Smooth muscle cell of the brain vasculature (primary cell): ENCODE data around the gene MAGEA11.
"Not testable (repeated sequence)": the region's sequence is repeated elsewhere in the genome, so short reads cannot be mapped to it uniquely, and the experiment has no call there.

Experiments
- DNase-seq: peaks from one replicate; pipeline ENCODE4 v3.0.0-alpha.2; 2012; ENCODE audit warnings: low read depth, low spot score

Gene MAGEA11

GRCh38 chrX:149711545-149712236 is at the start of gene MAGEA11:
Gene MAGEA11, plus strand, starts transcription at chrX:149712060. Its CDS starts 1,100 bp downstream, at chrX:149713160.
- DNase-seq, result no peak

- not testable (repeated sequence) for DNase-seq
Measured at GRCh38 chrX:149675088-149675487, 36.8 kb upstream of the MAGEA11 start.

GRCh38 chrX:149675554-149675953 is 36.3 kb upstream of the MAGEA11 start:
- DNase-seq, result not testable (repeated sequence)

- not testable (repeated sequence) for DNase-seq
Measured at GRCh38 chrX:149679164-149679678, 32.6 kb upstream of the MAGEA11 start.

GRCh38 chrX:149681182-149681581 is 30.7 kb upstream of the MAGEA11 start:
- DNase-seq, result no peak

- DNase-seq, result no peak
Measured at GRCh38 chrX:149682031-149682430, 29.8 kb upstream of the MAGEA11 start.

- no peak for DNase-seq
Measured at GRCh38 chrX:149682956-149683947, 28.6 kb upstream of the MAGEA11 start.

- DNase-seq, result no peak
Measured at GRCh38 chrX:149683966-149684730, 27.7 kb upstream of the MAGEA11 start.

- no peak for DNase-seq
Measured at GRCh38 chrX:149687991-149688390, 23.9 kb upstream of the MAGEA11 start.

- DNase-seq, result no peak
Measured at GRCh38 chrX:149688552-149688951, 23.3 kb upstream of the MAGEA11 start.

GRCh38 chrX:149691794-149692193 is 20.1 kb upstream of the MAGEA11 start:
- DNase-seq, result no peak

GRCh38 chrX:149692686-149693272 is 19.1 kb upstream of the MAGEA11 start:
- DNase-seq, result not testable (repeated sequence)

GRCh38 chrX:149699761-149700160 is 12.1 kb upstream of the MAGEA11 start:
- DNase-seq, result no peak

GRCh38 chrX:149704664-149705063 is 7.2 kb upstream of the MAGEA11 start:
- DNase-seq, result no peak

GRCh38 chrX:149707147-149707901 is 4.5 kb upstream of the MAGEA11 start:
- DNase-seq, result no peak

- DNase-seq, result no peak
Measured at GRCh38 chrX:149712831-149713230, 971 bp downstream of the MAGEA11 start.

GRCh38 chrX:149713279-149714050 is 1.6 kb downstream of the MAGEA11 start:
- no peak for DNase-seq

- DNase-seq, result no peak
Measured at GRCh38 chrX:149715468-149715867, 3.6 kb downstream of the MAGEA11 start.

GRCh38 chrX:149716632-149717031 is 4.8 kb downstream of the MAGEA11 start:
- DNase-seq, result no peak

- DNase-seq, result no peak
Measured at GRCh38 chrX:149717803-149718202, 5.9 kb downstream of the MAGEA11 start.
